C4-2B (cell line): Measurements from ENCODE around the gene PSMF1.

ENCODE experiments used
- H3K27ac ChIP-seq: fragments of 450-650 bp; 2 replicates; pipeline ENCODE4 v1.5.1; 2017
- ZFX ChIP-seq: fragments of 450-650 bp; IDR thresholded peaks from 2 replicates; pipeline ENCODE4 v1.6.1; 2017
- TF ChIP-seq, protein P1 (sequence below): fragments of 450-650 bp; conservative IDR thresholded peaks from 2 replicates; pipeline ENCODE4 v1.5.1; 2017; ENCODE audit warnings: mild to moderate bottlenecking

The PSMF1 gene

DNA sequence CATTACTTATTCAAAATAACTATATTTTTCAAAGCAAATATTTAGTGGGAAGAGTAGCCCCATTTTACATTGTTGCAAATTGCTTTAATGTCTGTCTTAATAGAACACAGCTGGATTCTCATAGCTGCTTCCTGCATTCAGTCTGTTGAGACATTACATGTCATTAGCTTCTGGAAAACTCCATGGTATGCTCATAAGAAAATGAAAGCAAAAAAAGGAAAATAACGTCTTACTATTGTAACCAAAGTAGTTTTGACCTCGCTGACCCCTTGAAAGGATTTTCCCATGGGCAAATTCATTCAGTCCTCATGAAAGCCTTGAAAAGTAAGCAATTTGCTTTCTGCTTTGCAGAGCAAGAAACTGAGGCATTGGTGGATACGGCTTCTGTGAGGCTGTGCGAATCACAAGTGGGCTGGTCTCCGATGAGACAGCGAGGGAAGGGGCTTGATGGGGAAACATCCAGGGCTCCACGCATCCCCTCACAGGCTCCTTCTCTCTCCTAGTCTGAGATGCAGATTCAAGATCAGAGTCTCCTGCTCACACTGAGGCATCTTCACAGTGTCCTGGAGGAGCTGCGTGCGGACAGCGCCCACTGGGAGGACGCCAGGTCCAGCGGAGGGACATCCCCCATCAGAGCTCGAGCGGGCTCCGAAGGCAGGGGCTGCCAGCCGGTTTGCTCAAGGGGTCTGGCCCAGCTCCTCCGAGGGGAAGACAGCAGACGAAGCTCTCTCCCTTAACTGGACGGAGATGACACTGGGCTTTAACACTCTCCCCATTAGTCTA is 88.2 kb downstream of the PSMF1 start:
- H3K27ac ChIP-seq = no peak overlapping the region
- TF ChIP-seq ZFX = no peak
- TF ChIP-seq, protein P1, sequence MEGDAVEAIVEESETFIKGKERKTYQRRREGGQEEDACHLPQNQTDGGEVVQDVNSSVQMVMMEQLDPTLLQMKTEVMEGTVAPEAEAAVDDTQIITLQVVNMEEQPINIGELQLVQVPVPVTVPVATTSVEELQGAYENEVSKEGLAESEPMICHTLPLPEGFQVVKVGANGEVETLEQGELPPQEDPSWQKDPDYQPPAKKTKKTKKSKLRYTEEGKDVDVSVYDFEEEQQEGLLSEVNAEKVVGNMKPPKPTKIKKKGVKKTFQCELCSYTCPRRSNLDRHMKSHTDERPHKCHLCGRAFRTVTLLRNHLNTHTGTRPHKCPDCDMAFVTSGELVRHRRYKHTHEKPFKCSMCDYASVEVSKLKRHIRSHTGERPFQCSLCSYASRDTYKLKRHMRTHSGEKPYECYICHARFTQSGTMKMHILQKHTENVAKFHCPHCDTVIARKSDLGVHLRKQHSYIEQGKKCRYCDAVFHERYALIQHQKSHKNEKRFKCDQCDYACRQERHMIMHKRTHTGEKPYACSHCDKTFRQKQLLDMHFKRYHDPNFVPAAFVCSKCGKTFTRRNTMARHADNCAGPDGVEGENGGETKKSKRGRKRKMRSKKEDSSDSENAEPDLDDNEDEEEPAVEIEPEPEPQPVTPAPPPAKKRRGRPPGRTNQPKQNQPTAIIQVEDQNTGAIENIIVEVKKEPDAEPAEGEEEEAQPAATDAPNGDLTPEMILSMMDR = no peak

DNA sequence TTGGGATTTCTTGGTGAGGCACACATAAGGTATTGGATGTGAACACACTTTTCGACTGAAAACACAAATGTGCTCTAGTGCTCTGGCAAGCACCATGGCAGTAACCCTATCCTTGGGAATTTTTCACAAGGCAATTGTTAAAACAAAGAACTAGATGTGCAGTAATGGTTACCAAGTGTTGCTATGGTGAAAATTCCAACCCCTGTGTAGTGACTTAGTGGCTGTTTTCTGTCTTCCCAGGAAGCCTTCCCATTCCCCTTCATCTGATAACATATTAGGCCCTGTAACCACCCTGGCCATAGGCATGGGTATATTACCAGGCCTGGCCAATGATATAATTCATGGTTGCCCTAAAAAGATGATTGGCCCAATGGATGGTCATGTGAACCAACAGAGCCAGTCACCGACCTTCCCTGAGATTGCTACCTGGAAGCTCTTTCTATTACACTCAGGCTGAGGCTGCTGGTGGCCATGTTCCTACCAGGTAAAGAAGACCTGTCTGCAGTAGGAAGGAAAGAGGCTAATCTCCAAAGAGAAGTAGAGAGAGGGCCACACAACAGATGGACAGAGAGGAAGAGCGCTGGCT is 89.0 kb downstream of the PSMF1 start:
- TF ChIP-seq ZFX = no peak
- TF ChIP-seq, protein P1 = no peak
- H3K27ac ChIP-seq = no peak overlapping the region

DNA sequence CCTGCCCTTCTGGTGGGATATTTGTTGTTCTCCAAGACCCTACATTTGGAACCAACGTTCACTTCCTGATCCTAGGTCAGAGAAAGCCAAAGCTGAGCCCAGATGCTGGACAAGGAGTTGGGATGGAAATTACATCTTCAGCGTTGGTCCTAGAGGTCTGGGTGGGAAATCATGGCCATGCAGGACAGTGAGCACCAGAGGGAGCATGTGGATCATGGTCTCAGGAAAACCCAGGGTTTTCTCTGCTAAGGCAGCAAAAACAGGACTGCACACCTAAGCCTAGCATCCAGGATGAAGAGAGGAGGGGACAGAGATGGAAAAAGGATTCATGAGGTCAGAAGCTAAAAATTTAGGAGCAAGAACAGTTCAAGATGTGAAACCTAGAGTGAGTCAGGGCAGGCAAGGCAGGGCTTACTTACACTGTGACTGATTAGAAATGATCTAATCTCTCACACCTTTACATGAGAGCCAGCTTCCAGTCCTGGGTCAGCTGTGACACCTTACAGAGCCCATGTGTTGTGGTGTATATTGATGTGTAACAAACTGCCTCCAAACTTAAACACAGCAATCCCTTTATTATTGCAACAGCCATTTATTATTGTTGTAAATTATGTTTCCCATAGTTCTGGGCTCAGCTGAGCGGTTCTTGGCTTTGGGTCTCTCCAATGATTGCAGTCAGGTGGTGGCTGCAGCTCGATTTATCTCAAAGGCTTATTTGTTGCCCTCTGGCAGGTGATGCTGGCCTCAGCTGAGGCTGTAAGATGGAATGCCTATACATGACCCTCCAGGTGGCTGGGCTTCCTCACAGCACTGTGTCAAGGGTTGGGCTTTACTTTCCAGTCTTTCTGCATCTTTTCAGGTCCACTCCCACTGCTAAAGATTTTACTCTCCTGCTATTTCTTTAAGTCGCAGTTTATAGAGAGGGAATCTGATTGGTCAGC is 91.3 kb downstream of the PSMF1 start:
- no peak overlapping the region for H3K27ac ChIP-seq
- no peak for TF ChIP-seq ZFX
- TF ChIP-seq, protein P1 = peak; percentile 17

DNA sequence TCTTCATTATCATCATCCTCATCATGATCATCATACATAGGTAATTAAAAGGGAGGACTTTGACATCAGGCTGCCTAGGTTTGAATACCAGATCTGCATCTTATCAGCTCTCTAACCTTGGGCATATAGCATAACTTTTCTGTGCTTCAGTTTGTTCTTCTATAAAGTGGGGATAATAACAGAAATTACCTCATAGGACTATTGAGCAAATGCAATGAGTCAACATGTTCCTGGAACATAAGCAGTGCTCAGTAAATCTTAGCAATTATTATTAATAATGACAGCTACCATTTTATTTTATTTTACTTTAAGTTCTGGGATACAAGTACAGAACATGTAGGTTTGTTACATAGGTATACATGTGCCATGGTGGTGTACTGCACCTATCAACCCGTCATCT is 92.1 kb downstream of the PSMF1 start:
- H3K27ac ChIP-seq = no peak overlapping the region
- TF ChIP-seq ZFX = no peak
- TF ChIP-seq, protein P1 = no peak

DNA sequence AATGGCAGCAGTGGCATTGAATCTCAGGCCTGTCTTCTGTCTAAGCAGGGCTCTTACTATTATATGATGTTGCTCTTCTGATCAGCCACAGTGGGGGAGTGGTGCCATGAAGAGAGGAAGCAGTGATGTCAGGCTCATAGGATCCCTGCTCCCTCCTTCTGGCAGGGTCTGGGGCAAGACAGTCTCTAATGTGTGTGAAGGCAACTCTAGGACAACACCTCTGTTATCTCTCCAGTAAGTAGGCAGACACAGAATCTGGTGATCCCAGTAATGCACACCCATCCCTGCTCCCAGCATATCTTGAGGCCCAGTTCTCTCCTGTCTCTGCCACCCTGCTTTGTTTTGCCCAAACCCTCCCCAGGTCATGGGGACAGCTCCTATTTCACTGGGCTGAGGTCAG is 93.6 kb downstream of the PSMF1 start:
- no peak for TF ChIP-seq ZFX
- TF ChIP-seq, protein P1 = no peak
- no peak overlapping the region for H3K27ac ChIP-seq

DNA sequence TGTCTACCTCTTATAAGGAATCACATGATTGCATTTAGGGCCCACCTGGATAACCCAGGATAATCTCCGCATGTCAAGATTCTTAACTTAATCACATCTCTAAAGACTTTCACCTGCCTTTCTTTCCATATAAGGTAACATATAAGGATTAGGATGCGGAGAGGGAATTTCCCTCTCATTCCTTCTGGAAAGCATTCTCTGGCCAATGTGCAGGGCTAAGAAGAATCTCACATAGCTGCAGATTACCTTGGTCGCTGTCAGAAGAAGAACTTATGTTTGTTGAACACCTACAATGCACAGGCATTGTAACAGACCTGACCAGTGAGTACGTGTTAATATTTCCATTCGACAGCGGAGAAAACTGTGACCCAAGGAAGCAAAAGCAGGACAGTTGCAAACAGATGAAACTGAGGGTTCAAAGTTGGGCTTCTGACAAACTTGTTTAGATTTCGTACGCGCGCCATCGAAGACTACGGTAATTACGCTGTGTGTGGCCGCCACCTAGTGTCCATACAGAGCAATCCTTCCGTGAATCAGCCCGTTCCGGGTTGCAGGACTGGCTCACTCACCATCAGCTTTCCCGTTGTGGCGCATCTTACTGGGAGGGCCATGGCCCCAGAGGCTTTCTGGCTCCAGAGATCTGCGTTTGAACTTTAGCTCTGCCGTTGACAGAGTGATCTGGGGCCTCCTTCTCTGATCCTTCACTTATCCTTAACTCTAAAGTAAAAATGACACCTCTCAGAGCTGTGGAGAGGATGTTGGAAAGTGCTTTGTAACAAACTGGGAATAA is 94.4 kb downstream of the PSMF1 start:
- H3K27ac ChIP-seq = no peak overlapping the region
- TF ChIP-seq, protein P1 = peak; percentile 88
- no peak for TF ChIP-seq ZFX
